NB4 (cell line): Measurements from ENCODE around the gene SETD5.

Experiments used
- CTCF ChIP-seq: IDR thresholded peaks from one replicate; pipeline ENCODE4 v1.5.1; 2012; ENCODE audit warnings: low read depth, low read length
- MAX ChIP-seq: IDR thresholded peaks from 2 replicates; pipeline ENCODE4 v1.6.1; 2011; ENCODE audit warnings: low read depth, low read length

GRCh38 chr3:9403463-9403862 is 6.0 kb downstream of the SETD5 start:
- TF ChIP-seq CTCF (no peak), MAX (no peak)
